Calu3 (cell line): ENCODE measurements around the gene ARHGAP8. TPM values are rescaled to one million over a fixed set of nuclear protein-coding genes. Genes with fewer than 3 reads are reported as not detected.

Source experiments
- BruUV-seq: library from RNA; stranded (reverse); fragments of 400-500 nt; replicated peaks from 2 replicates; lab custom pipeline; 2021; lab: Mats Ljungman, UMichigan
- CTCF ChIA-PET: fragments of 300-600 bp; sonication (Branson Sonifier 250); formaldehyde crosslinking; loops from one replicate; lab custom pipeline; 2022; ENCODE audit warnings: antibody characterized with exemption; lab: Charles Lee
- DNase-seq: peaks from one replicate; pipeline ENCODE4 v3.0.0; 2022
- H3K27ac Mint-ChIP-seq: one replicate; pipeline ENCODE4 v1.8.0; 2022; ENCODE audit warnings: mixed read lengths; ENCODE audit not compliant: unreplicated experiment
- H3K27me3 Mint-ChIP-seq: one replicate; pipeline ENCODE4 v1.8.0; 2022; ENCODE audit warnings: mixed read lengths; ENCODE audit not compliant: unreplicated experiment
- H3K36me3 Mint-ChIP-seq: one replicate; pipeline ENCODE4 v1.8.0; 2022; ENCODE audit warnings: mild to moderate bottlenecking, moderate library complexity, mixed read lengths; ENCODE audit not compliant: insufficient read depth, unreplicated experiment
- H3K4me1 Mint-ChIP-seq: one replicate; pipeline ENCODE4 v1.8.0; 2022; ENCODE audit warnings: mild to moderate bottlenecking, low read depth, mixed read lengths; ENCODE audit not compliant: unreplicated experiment
- H3K4me3 Mint-ChIP-seq: one replicate; pipeline ENCODE4 v1.8.0; 2022; ENCODE audit warnings: mild to moderate bottlenecking, low read depth, moderate library complexity, mixed read lengths; ENCODE audit not compliant: unreplicated experiment
- H3K9me3 Mint-ChIP-seq: one replicate; pipeline ENCODE4 v1.8.0; 2022; ENCODE audit warnings: low read depth, mixed read lengths; ENCODE audit not compliant: unreplicated experiment
- CTCF ChIP-seq: fragments of 200-600 bp; IDR thresholded peaks from one replicate; pipeline ENCODE4 v1.8.0; 2022; ENCODE audit warnings: antibody characterized with exemption; ENCODE audit not compliant: unreplicated experiment
- intact Hi-C: fragments of 100-400 bp; cut with micrococcal nuclease; formaldehyde crosslinking; loops from one replicate; pipeline ENCODE4 v1.10.0; 2022; ENCODE audit not compliant: unreplicated experiment
- total RNA-seq: library from RNA; stranded (reverse); gene quantifications from 2 replicates; pipeline ENCODE4 v1.2.3, GENCODE V29; 2022

ARHGAP8 gene
- total RNA-seq, 1 experiment from 2014 or later, result 127 TPM

GRCh38 chr22:44712962-44713361 lies 39.4 kb upstream of the ARHGAP8 start:
- peaks cover 12% of the 10 kb centered on the region for H3K4me1 Mint-ChIP-seq
- no peak overlapping the region for H3K27ac Mint-ChIP-seq
- CTCF ChIA-PET, result interaction anchor here (0.6 kb wide), 1 partner anchor 21 kb away, joined by 3 read pairs; no protein-coding TSS in a partner anchor

DNA sequence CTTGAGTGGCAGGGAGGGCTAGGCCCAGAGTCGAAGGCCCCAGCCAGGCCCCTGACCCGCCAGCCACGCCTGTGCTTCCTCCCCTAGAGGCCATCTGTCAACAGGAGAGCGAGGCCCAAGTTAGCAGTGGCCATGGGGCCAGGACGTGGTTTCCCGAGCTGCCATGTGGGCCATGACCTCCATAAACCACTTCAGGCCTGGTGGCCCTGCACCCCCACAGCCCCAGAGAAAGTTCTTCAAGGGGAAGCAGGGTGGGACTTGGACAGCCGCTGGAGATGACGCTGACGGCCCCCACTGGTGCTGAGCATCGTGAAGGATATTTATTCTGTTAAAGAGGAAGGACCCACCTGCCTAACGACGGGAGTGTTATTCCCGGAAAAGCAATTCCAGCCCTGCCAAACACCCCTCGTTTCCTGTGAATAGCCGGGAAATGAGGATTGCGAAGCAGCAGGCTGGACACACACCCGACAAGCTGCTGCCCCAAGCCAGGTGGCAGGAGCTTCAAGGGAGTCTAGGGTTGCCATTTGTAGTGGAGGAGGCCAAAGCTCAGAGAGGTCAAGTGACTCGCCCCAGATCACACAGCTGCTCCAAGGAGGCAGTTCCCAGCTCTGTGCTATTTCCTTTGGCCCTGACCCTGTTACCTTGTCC lies 37.5 kb upstream of the ARHGAP8 start:
- intact Hi-C loops, result no loop called here
- H3K36me3 Mint-ChIP-seq, result peaks cover 8% of the 10 kb centered on the region
- DNase-seq, result no peak
- BruUV-seq, result no TSS peak
- H3K4me1 Mint-ChIP-seq, result peaks cover 12% of the 10 kb centered on the region
- H3K27me3 Mint-ChIP-seq, result no peaks in the 10 kb centered on the region
- no peak for TF ChIP-seq CTCF
- no peak overlapping the region for H3K27ac Mint-ChIP-seq
- H3K9me3 Mint-ChIP-seq, result no peaks in the 10 kb centered on the region
- no peak overlapping the region for H3K4me3 Mint-ChIP-seq
- CTCF ChIA-PET, result no interaction called here

More at GRCh38 chr22:44712962-44713361, 39.4 kb upstream of the ARHGAP8 start:
- DNase-seq, result no peak
- Mint-ChIP-seq H3K4me3 (no peak overlapping the region), H3K36me3 (peaks cover 8% of the 10 kb centered on the region), H3K27me3 (no peaks in the 10 kb centered on the region), H3K9me3 (no peaks in the 10 kb centered on the region)
- intact Hi-C loops, result no loop called here
- BruUV-seq, result no TSS peak
- TF ChIP-seq CTCF, result no peak

GRCh38 chr22:44718418-44718817 lies 34.0 kb upstream of the ARHGAP8 start:
- CTCF ChIA-PET, result no interaction called here
- no peak for TF ChIP-seq CTCF
- no peak for DNase-seq
- H3K4me1 Mint-ChIP-seq, result no peaks in the 10 kb centered on the region
- H3K9me3 Mint-ChIP-seq, result no peaks in the 10 kb centered on the region
- BruUV-seq, result no TSS peak
- H3K4me3 Mint-ChIP-seq, result no peak overlapping the region
- peaks cover 8% of the 10 kb centered on the region for H3K36me3 Mint-ChIP-seq
- intact Hi-C loops, result no loop called here
- no peaks in the 10 kb centered on the region for H3K27me3 Mint-ChIP-seq
- H3K27ac Mint-ChIP-seq, result no peak overlapping the region

DNA sequence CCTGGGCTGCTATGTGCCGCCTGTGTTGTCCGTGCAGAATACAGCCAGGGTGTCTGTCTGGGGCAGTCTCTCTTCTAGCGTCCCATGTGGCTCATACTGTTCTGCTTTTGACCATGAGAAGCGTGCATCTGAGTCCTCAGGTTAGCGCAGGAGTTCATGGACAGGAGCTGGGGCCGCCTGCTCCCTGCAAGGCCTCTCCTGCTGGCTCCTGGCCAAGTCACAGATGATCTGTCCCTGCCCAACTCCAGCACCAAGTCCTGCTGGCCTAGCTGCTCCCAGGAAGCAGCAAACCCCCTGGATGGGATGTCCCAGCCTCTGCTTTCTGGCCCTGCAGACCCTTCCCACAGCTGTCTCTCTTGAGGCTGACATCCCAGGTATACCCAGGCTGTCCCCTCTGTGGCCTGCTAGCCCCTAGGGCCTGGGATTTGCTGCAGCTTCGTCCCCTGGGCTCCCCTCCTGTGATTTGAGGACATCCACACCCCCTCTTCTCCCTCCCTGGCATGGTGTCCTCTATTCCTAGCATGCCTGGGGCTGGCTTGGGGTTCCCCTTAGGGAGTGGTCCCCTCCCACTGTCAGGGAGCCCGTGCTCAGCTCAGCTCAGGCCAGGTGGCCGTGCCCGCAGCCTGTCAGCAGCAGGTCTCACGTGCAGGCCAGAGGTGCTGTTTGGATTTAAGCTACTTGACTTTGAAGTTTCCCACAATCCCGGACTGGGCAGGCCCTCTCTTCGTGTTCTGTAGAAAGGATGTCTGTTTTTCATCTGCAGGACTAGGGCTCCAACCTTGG lies 32.6 kb upstream of the ARHGAP8 start:
- no peak overlapping the region for H3K4me3 Mint-ChIP-seq
- H3K4me1 Mint-ChIP-seq, result no peaks in the 10 kb centered on the region
- no peak for TF ChIP-seq CTCF
- no peak overlapping the region for H3K27ac Mint-ChIP-seq
- no peaks in the 10 kb centered on the region for H3K9me3 Mint-ChIP-seq
- CTCF ChIA-PET, result no interaction called here
- BruUV-seq, result no TSS peak
- no peaks in the 10 kb centered on the region for H3K36me3 Mint-ChIP-seq
- H3K27me3 Mint-ChIP-seq, result no peaks in the 10 kb centered on the region
- no peak for DNase-seq
- intact Hi-C loops, result no loop called here
